Keratinocyte (primary cell): ENCODE results near the gene PNMA1.

ENCODE experiments used
- CTCF ChIP-seq, 3 experiments: IDR thresholded peaks in 1 of 3; conservative IDR thresholded peaks in 1 of 3; optimal IDR thresholded peaks in 1 of 3; 2 replicates in 2 of 3; 3 replicates in 1 of 3; pipeline versions ENCODE3 to v1.5.1; 2011; ENCODE audit warnings: low read length in 3 of 3, mild to moderate bottlenecking in 3 of 3, moderate library complexity in 2 of 3, control low read depth in 1 of 3, inconsistent platforms in 1 of 3; ENCODE audit not compliant: insufficient read depth in 2 of 3; ENCODE audit errors: extremely low read depth in 1 of 3
- EZH2 ChIP-seq: IDR thresholded peaks from one replicate; pipeline ENCODE4 v1.6.1; 2012; ENCODE audit warnings: inconsistent platforms, mild to moderate bottlenecking, low read length, moderate library complexity

DNA sequence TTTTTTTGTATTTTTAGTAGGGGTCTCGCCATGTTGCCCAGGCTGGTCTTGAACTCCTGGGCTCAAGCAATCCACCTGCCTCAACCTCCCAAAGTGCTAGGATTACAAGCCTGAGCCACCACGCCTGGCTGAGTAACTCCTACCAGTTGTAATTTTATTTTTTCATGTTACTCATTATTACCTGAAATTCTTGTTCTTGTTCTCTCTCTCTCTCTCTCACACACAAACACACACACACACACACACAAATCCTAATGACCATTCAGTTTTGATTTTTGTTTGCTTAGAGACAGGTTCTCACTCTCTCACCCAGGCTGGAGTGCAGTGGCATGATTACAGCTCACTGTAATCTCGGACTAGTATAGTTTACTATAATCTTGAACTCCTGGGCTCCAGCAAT, 39.2 kb downstream of the PNMA1 start:
- no peak for TF ChIP-seq CTCF (optimal IDR thresholded peaks at IDR 0.05 in 1 of 3, IDR thresholded peaks at IDR 0.05 in 1 of 3, conservative IDR thresholded peaks at IDR 0.05 in 1 of 3; ENCODE audit: extremely low read depth in 1 of 3, insufficient read depth in 2 of 3, low read length in 3 of 3)
- no peak for TF ChIP-seq EZH2
